Mucosa of stomach (tissue), 1 donor: ENCODE data around the gene COL6A1.
"Not testable (repeated sequence)": the region's sequence is repeated elsewhere in the genome, so short reads cannot be mapped to it uniquely, and the experiment has no call there.

Experiments
- H3K27me3 ChIP-seq: one replicate; pipeline ENCODE4 v1.7.0; 2013; ENCODE audit warnings: mild to moderate bottlenecking, low read length; ENCODE audit not compliant: control insufficient read depth, insufficient read depth
- H3K36me3 ChIP-seq: one replicate; pipeline ENCODE4 v1.7.0; 2013; ENCODE audit warnings: low read length; ENCODE audit not compliant: control insufficient read depth, insufficient read depth
- H3K4me1 ChIP-seq: one replicate; pipeline ENCODE4 v1.7.0; 2013; ENCODE audit warnings: mild to moderate bottlenecking, low read length; ENCODE audit not compliant: control insufficient read depth, insufficient read depth
- H3K4me3 ChIP-seq: one replicate; pipeline ENCODE4 v1.7.0; 2013; ENCODE audit warnings: low read length
- H3K9ac ChIP-seq: one replicate; pipeline ENCODE4 v1.7.0; 2013; ENCODE audit warnings: mild to moderate bottlenecking, low read length, moderate library complexity
- H3K9me3 ChIP-seq: one replicate; pipeline ENCODE4 v1.7.0; 2013; ENCODE audit warnings: mild to moderate bottlenecking, low read length, moderate library complexity; ENCODE audit not compliant: control insufficient read depth
- donor health status: Pancreatic carcinoma.

The COL6A1 gene

GRCh38 chr21:46040707-46041106 is 59.1 kb downstream of the COL6A1 start:
- peaks cover 3% of the 10 kb centered on the region for H3K4me1 ChIP-seq
- no peak overlapping the region for H3K4me3 ChIP-seq
- H3K27me3 ChIP-seq = no peaks in the 10 kb centered on the region
- no peaks in the 10 kb centered on the region for H3K36me3 ChIP-seq
- H3K9me3 ChIP-seq = no peaks in the 10 kb centered on the region
- H3K9ac ChIP-seq = no peak overlapping the region

- no peaks in the 10 kb centered on the region for H3K27me3 ChIP-seq
- no peaks in the 10 kb centered on the region for H3K36me3 ChIP-seq
- H3K4me1 ChIP-seq = peaks cover 3% of the 10 kb centered on the region
- H3K4me3 ChIP-seq = no peak overlapping the region
- no peaks in the 10 kb centered on the region for H3K9me3 ChIP-seq
- H3K9ac ChIP-seq = no peak overlapping the region
Observed at GRCh38 chr21:46041183-46041582, 59.6 kb downstream of the COL6A1 start.

- no peak overlapping the region for H3K9ac ChIP-seq
- H3K36me3 ChIP-seq = no peaks in the 10 kb centered on the region
- peaks cover 6% of the 10 kb centered on the region for H3K4me1 ChIP-seq
- H3K9me3 ChIP-seq = no peaks in the 10 kb centered on the region
- no peaks in the 10 kb centered on the region for H3K27me3 ChIP-seq
- H3K4me3 ChIP-seq = no peak overlapping the region
Observed at GRCh38 chr21:46045154-46045553, 63.6 kb downstream of the COL6A1 start.

GRCh38 chr21:46046471-46046870 is 64.9 kb downstream of the COL6A1 start:
- Histone ChIP-seq H3K4me3 (no peak overlapping the region), H3K9ac (no peak overlapping the region), H3K36me3 (no peaks in the 10 kb centered on the region), H3K27me3 (no peaks in the 10 kb centered on the region), H3K9me3 (no peaks in the 10 kb centered on the region), H3K4me1 (peaks cover 7% of the 10 kb centered on the region)

- H3K4me1 ChIP-seq, H3K9me3 ChIP-seq, H3K27me3 ChIP-seq, H3K9ac ChIP-seq, H3K4me3 ChIP-seq, H3K36me3 ChIP-seq: not testable (repeated sequence)
Observed at GRCh38 chr21:46046906-46047305, 65.3 kb downstream of the COL6A1 start.

GRCh38 chr21:46048926-46049889 is 67.6 kb downstream of the COL6A1 start:
- H3K4me1 ChIP-seq = peaks cover 7% of the 10 kb centered on the region
- H3K9ac ChIP-seq = no peak overlapping the region
- H3K4me3 ChIP-seq = no peak overlapping the region
- H3K27me3 ChIP-seq = no peaks in the 10 kb centered on the region
- no peaks in the 10 kb centered on the region for H3K36me3 ChIP-seq
- H3K9me3 ChIP-seq = no peaks in the 10 kb centered on the region

- H3K4me3 ChIP-seq = no peak overlapping the region
- peaks cover 7% of the 10 kb centered on the region for H3K4me1 ChIP-seq
- H3K27me3 ChIP-seq = no peaks in the 10 kb centered on the region
- no peak overlapping the region for H3K9ac ChIP-seq
- H3K36me3 ChIP-seq = no peaks in the 10 kb centered on the region
- no peaks in the 10 kb centered on the region for H3K9me3 ChIP-seq
Observed at GRCh38 chr21:46049890-46050667, 68.5 kb downstream of the COL6A1 start.

GRCh38 chr21:46050668-46051378 is 69.3 kb downstream of the COL6A1 start:
- Histone ChIP-seq H3K9me3 (no peaks in the 10 kb centered on the region), H3K4me1 (peaks cover 14% of the 10 kb centered on the region), H3K9ac (no peak overlapping the region), H3K4me3 (no peak overlapping the region), H3K27me3 (no peaks in the 10 kb centered on the region), H3K36me3 (no peaks in the 10 kb centered on the region)

GRCh38 chr21:46051379-46051770 is 69.8 kb downstream of the COL6A1 start:
- H3K36me3 ChIP-seq = no peaks in the 10 kb centered on the region
- no peak overlapping the region for H3K4me3 ChIP-seq
- H3K9ac ChIP-seq = no peak overlapping the region
- no peaks in the 10 kb centered on the region for H3K9me3 ChIP-seq
- H3K27me3 ChIP-seq = no peaks in the 10 kb centered on the region
- H3K4me1 ChIP-seq = peaks cover 15% of the 10 kb centered on the region

GRCh38 chr21:46051821-46052675 is 70.5 kb downstream of the COL6A1 start:
- H3K4me3 ChIP-seq = no peak overlapping the region
- H3K9ac ChIP-seq = no peak overlapping the region
- no peaks in the 10 kb centered on the region for H3K27me3 ChIP-seq
- no peaks in the 10 kb centered on the region for H3K9me3 ChIP-seq
- H3K36me3 ChIP-seq = no peaks in the 10 kb centered on the region
- H3K4me1 ChIP-seq = peaks cover 18% of the 10 kb centered on the region
